GM12878 (cell line): Measurements from ENCODE around the gene ASH1L. TPM values are rescaled to one million over a fixed set of nuclear protein-coding genes. Genes with fewer than 3 reads are reported as not detected.
A peak's percentile ranks its signal among the peaks of the same experiment; 100 is the strongest.

Experiments used
- ATAC-seq: fragments of 200-7000 bp; cut with Tn5 transposase; 3 replicates; pipeline ENCODE4 v1.9.1; 2020; ENCODE audit warnings: mild to moderate bottlenecking, moderate library complexity
- BruUV-seq: library from RNA; stranded (reverse); fragments of 400-500 nt; replicated peaks from 2 replicates; lab custom pipeline; 2021; lab: Mats Ljungman, UMichigan
- CTCF ChIA-PET: fragments of 300-600 bp; sonication (Branson Sonifier 250); formaldehyde crosslinking; extraction: SDS; loops from one replicate; lab custom pipeline; 2021; ENCODE audit warnings: inconsistent platforms; lab: Yijun Ruan, JAX
- POLR2A ChIA-PET: fragments of 350-600 bp; formaldehyde crosslinking; extraction: SDS; loops from one replicate; lab custom pipeline; 2021; ENCODE audit warnings: inconsistent platforms; lab: Charles Lee
- RAD21 ChIA-PET: fragments of 300-600 bp; sonication (Branson Sonifier 250); formaldehyde crosslinking; loops from one replicate; lab custom pipeline; 2023; ENCODE audit warnings: antibody characterized with exemption; ENCODE audit not compliant: unreplicated experiment; lab: Charles Lee
- SMC1A ChIA-PET: fragments of 300-600 bp; sonication (Branson Sonifier 250); formaldehyde crosslinking; loops from one replicate; lab custom pipeline; 2023; ENCODE audit not compliant: unreplicated experiment, uncharacterized antibody; lab: Charles Lee
- DNase-seq: peaks from one replicate; pipeline ENCODE4 v3.0.0-alpha.2; 2011; ENCODE audit warnings: low read depth, low spot score
- FAIRE-seq: peaks from 3 replicates; lab custom pipeline; 2011; peaks lifted over from hg19 to GRCh38; lab: Jason Lieb, UNC
- H2AFZ ChIP-seq: 2 replicates; pipeline ENCODE4 v1.6.0; 2011; ENCODE audit warnings: low read depth, low read length, control low read depth; ENCODE audit not compliant: control insufficient read depth
- H3K27ac ChIP-seq: 2 replicates; pipeline ENCODE4 v1.5.1; 2011; ENCODE audit warnings: control low read depth; ENCODE audit not compliant: control insufficient read depth, insufficient read depth
- H3K27me3 ChIP-seq, 2 experiments: replicated peaks in 1 of 2; 2 replicates each; pipeline versions ENCODE4 v1.6.0 to v1.6.1; 2011; ENCODE audit warnings: low read length in 1 of 2; ENCODE audit not compliant: control insufficient read depth in 2 of 2, insufficient read depth in 2 of 2
- H3K36me3 ChIP-seq, 2 experiments: 2 replicates each; pipeline ENCODE4 v1.5.1; 2011; ENCODE audit warnings: low read length in 1 of 2; ENCODE audit not compliant: control insufficient read depth in 2 of 2, insufficient read depth in 2 of 2
- H3K4me1 ChIP-seq: 2 replicates; pipeline ENCODE4 v1.6.1; 2011; ENCODE audit warnings: mild to moderate bottlenecking, low read length, moderate library complexity, mixed read lengths; ENCODE audit not compliant: control insufficient read depth, insufficient read depth
- H3K4me2 ChIP-seq: 2 replicates; pipeline ENCODE4 v1.6.0; 2011; ENCODE audit warnings: control low read depth; ENCODE audit not compliant: control insufficient read depth, insufficient read depth
- H3K4me3 ChIP-seq: fragments of 200-600 bp; sonication (generic); 2 replicates; pipeline ENCODE4 v1.5.1; 2016
- H3K79me2 ChIP-seq: 2 replicates; pipeline ENCODE4 v1.6.0; 2011; ENCODE audit warnings: low read length; ENCODE audit not compliant: control insufficient read depth, insufficient read depth
- H3K9ac ChIP-seq: 2 replicates; pipeline ENCODE4 v1.8.0; 2011; ENCODE audit warnings: low read length, control low read depth, mixed read lengths; ENCODE audit not compliant: control insufficient read depth, insufficient read depth
- H3K9me3 ChIP-seq: replicated peaks from 3 replicates; pipeline ENCODE4 v1.5.1; 2011; ENCODE audit warnings: mild to moderate bottlenecking, low read length; ENCODE audit not compliant: control insufficient read depth, insufficient read depth
- H4K20me1 ChIP-seq: 2 replicates; pipeline ENCODE4 v1.6.0; 2011; ENCODE audit not compliant: control insufficient read depth, insufficient read depth
- CBFB ChIP-seq: IDR thresholded peaks from 2 replicates; pipeline ENCODE4 v1.6.1; 2016; ENCODE audit warnings: antibody characterized with exemption, low read depth
- CHD2 ChIP-seq: IDR thresholded peaks from 2 replicates; pipeline ENCODE4 v1.6.1; 2011; ENCODE audit warnings: low read depth, low read length, improper control_type of control experiment, borderline replicate concordance
- FOXK2 ChIP-seq: fragments of 450-650 bp; IDR thresholded peaks from 2 replicates; pipeline ENCODE4 v1.6.1; 2017; ENCODE audit warnings: mild to moderate bottlenecking, moderate library complexity
- IRF3 ChIP-seq: fragments of 450-650 bp; IDR thresholded peaks from 2 replicates; pipeline ENCODE4 v1.6.1; 2014; ENCODE audit warnings: mild to moderate bottlenecking
- NR2F1 ChIP-seq: fragments of 450-650 bp; conservative IDR thresholded peaks from 2 replicates; pipeline ENCODE4 v1.6.1; 2017; ENCODE audit warnings: mild to moderate bottlenecking
- POLR2AphosphoS2 ChIP-seq: IDR thresholded peaks from 2 replicates; pipeline ENCODE4 v1.6.1; 2011; ENCODE audit warnings: low read depth, mild to moderate bottlenecking, low read length, improper control_type of control experiment, moderate library complexity
- POLR2AphosphoS5 ChIP-seq: IDR thresholded peaks from 2 replicates; pipeline ENCODE4 v1.6.1; 2011; ENCODE audit warnings: mild to moderate bottlenecking, low read length, inconsistent platforms
- RBBP5 ChIP-seq: fragments of 200-600 bp; sonication (generic); conservative IDR thresholded peaks from 2 replicates; pipeline ENCODE4 v1.6.1; 2016
- SPI1 ChIP-seq: IDR thresholded peaks from 2 replicates; pipeline ENCODE4 v1.6.1; 2011; ENCODE audit warnings: low read depth, mild to moderate bottlenecking, low read length, moderate library complexity, borderline replicate concordance; ENCODE audit not compliant: insufficient read depth
- SUPT20H ChIP-seq: IDR thresholded peaks from 2 replicates; pipeline ENCODE4 v1.6.1; 2011; ENCODE audit warnings: low read depth, mild to moderate bottlenecking, low read length, moderate library complexity, borderline replicate concordance; ENCODE audit not compliant: control insufficient read depth
- TAF1 ChIP-seq: IDR thresholded peaks from 2 replicates; pipeline ENCODE4 v1.6.1; 2011; ENCODE audit warnings: mild to moderate bottlenecking, low read depth, low read length, borderline replicate concordance
- TCF3 ChIP-seq: IDR thresholded peaks from 2 replicates; pipeline ENCODE4 v1.6.1; 2012; ENCODE audit warnings: low read depth, mild to moderate bottlenecking, low read length, borderline replicate concordance; ENCODE audit not compliant: insufficient read depth
- ZBTB40 ChIP-seq: fragments of 450-650 bp; IDR thresholded peaks from 2 replicates; pipeline ENCODE4 v1.6.1; 2016; ENCODE audit warnings: mild to moderate bottlenecking, moderate library complexity, borderline replicate concordance
- ZNF217 ChIP-seq: fragments of 450-650 bp; IDR thresholded peaks from 2 replicates; pipeline ENCODE4 v1.6.1; 2017; ENCODE audit warnings: antibody characterized with exemption, mild to moderate bottlenecking
- WGBS: methylation state at CpG from one replicate; pipeline ENCODE4 v1.1.6; 2016; ENCODE audit warnings: low lambda C conversion rate; ENCODE audit not compliant: insufficient replicate concordance, insufficient coverage; ENCODE audit errors: missing lambda C conversion rate; 5-methylcytosine and 5-hydroxymethylcytosine counted together
- in situ Hi-C: fragments of 300-500 bp; cut with MboI; formaldehyde crosslinking; loops from 9 replicates; pipeline ENCODE4 v1.14.3; 2018; ENCODE audit warnings: mixed read lengths
- intact Hi-C: fragments of 100-400 bp; cut with micrococcal nuclease; formaldehyde crosslinking; loops from one replicate; pipeline ENCODE4 v1.14.2; 2022; ENCODE audit not compliant: unreplicated experiment
- polyA plus RNA-seq, 11 experiments: library from polyadenylated mRNA; depleted of rRNA in 4 of 11; unstranded in 6 of 11; stranded (reverse) in 5 of 11; fragments of >200 nt; fragmentation: Nextera tagmentation in 4 of 11; fragmentation: Illumina TruSeq in 1 of 11; extraction: Ambion mirVana in 4 of 11; extraction: Trizol in 1 of 11; gene quantifications; 1 replicate in 1 of 11; 2 replicates in 10 of 11; pipeline versions ENCODE4 v1.2.1 to v1.2.3, GENCODE V29; 2011 to 2016; ENCODE audit warnings: inconsistent platforms in 2 of 11, missing spikeins in 2 of 11, low read depth in 1 of 11
- total RNA-seq, 4 experiments: library from RNA; depleted of rRNA in 3 of 4; stranded (reverse); fragments of >200 nt in 3 of 4; fragmentation: Illumina TruSeq in 1 of 4; extraction: Trizol in 1 of 4; gene quantifications; 2 replicates each; pipeline versions ENCODE4 v1.2.1 to v1.2.3, GENCODE V29; 2013 to 2021
- TF ChIP-seq, protein P1 (sequence below): fragments of 450-650 bp; IDR thresholded peaks from 2 replicates; pipeline ENCODE4 v1.6.1; 2018; ENCODE audit warnings: borderline replicate concordance, mild to moderate bottlenecking; ENCODE audit not compliant: partially characterized antibody

The ASH1L gene
- total and polyA plus RNA-seq, 10 of the 15 experiments (the other 5 are each of a cell fraction or from before 2014, with no cell fraction given), result 1.7 to 23.9 (median 16.6) TPM

DNA sequence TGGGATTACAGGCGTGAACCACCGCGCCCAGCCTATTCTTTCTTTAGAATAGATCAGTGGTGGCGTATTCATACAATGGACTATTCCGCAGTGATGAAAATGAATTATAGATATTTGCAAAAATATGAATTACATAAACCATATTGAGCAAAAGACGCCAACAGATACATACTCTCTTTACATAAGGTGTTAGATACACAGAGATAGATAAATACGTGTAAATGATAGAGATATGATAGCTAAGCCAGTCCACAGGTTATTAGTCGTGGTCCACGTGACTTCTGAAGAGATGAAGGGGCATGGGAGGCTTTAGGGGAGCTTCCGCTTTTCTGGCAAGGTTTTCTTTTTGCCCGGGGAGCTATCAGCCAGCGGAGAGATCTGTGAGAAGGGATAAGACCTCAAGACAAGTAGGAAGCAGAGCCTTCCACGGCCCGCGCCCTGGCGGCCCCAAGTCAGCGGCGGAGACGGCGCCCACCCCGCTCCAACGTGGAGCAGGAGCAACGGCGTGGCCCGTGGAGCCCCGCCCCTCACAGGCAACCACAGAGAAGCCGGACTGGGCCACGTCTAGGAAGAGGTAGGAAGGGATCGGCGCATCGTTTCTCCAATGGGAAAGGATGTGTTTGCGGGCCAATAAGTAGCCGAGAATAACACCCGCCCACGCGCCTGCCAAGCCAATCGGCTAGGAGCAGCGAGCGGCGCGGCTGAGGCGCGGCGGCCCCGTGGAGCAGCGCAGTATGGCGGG lies 47.1 kb upstream of the ASH1L start, which contains the start of gene MSTO1:
TSS of gene MSTO1 (plus strand) at position 704 of the 742 bp plus-strand sequence. CDS start at position 735, 31 bp downstream.
- ChIA-PET SMC1A (interaction anchor here (0.6 to 1.5 kb wide), 3 partner anchors 32 to 716 kb away, joined by 3 to 4 read pairs (median 3); no protein-coding TSS in a partner anchor), POLR2A (interaction anchor here (0.6 kb wide), 1 partner anchor 257 kb away, joined by 3 read pairs; no protein-coding TSS in a partner anchor), RAD21 (no interaction called here), CTCF (interaction anchor here (0.6 to 1.5 kb wide), 4 partner anchors 249 to 457 kb away, joined by 3 to 5 read pairs (median 3); no protein-coding TSS in a partner anchor)
- H3K9me3 ChIP-seq, result no peaks in the 10 kb centered on the region
- in situ Hi-C loops (no loop called here), intact Hi-C loops (no loop called here)
- ATAC-seq (peak; percentile 99), DNase-seq (peak; percentile 83), FAIRE-seq (peak; percentile 96)
- H3K27me3 ChIP-seq, result no peaks in the 10 kb centered on the region
- peak within 1 kb of the TSS; percentile 71 for H3K4me3 ChIP-seq
- H3K27ac ChIP-seq, result peak within 1 kb of the TSS; percentile 73
- H3K4me1 ChIP-seq, result no peaks in the 10 kb centered on the region
- no peaks in the 10 kb centered on the region for H4K20me1 ChIP-seq
- peaks cover 6% of the 10 kb centered on the region for H3K79me2 ChIP-seq
- 4% methylated on average over 47 of the region's 47 CpGs for WGBS
- BruUV-seq, result TSS peak; percentile 99
- H3K36me3 ChIP-seq, result peaks cover 0 to 1% of the 10 kb centered on the region in 2 experiments; a peak in 3 of 4 replicates
- peak within 1 kb of the TSS; percentile 66 for H3K9ac ChIP-seq
- peak within 1 kb of the TSS; percentile 95 for H2AFZ ChIP-seq
- peak within 1 kb of the TSS; percentile 77 for H3K4me2 ChIP-seq
- TF ChIP-seq ZNF217 (no peak), TCF3 (no peak), SUPT20H (no peak), POLR2AphosphoS5 (peak; percentile 82), NR2F1 (0 out of 2 replicates have a peak, but pooled peaks have one; percentile 38), SPI1 (peak; percentile 41; the same call in 1 of the 2 replicates), CHD2 (peak; percentile 50; the same call in 1 of the 2 replicates), FOXK2 (no peak; the same call in 1 of the 2 replicates), IRF3 (peak; percentile 58; the same call in 1 of the 2 replicates), CBFB (peak; percentile 52; the same call in 1 of the 2 replicates), TAF1 (0 out of 2 replicates have a peak, but pooled peaks have one; percentile 18), ZBTB40 (peak; percentile 60; the same call in 1 of the 2 replicates), RBBP5 (no peak), POLR2AphosphoS2 (0 out of 2 replicates have a peak, but pooled peaks have one; percentile 42)
- TF ChIP-seq, protein P1, sequence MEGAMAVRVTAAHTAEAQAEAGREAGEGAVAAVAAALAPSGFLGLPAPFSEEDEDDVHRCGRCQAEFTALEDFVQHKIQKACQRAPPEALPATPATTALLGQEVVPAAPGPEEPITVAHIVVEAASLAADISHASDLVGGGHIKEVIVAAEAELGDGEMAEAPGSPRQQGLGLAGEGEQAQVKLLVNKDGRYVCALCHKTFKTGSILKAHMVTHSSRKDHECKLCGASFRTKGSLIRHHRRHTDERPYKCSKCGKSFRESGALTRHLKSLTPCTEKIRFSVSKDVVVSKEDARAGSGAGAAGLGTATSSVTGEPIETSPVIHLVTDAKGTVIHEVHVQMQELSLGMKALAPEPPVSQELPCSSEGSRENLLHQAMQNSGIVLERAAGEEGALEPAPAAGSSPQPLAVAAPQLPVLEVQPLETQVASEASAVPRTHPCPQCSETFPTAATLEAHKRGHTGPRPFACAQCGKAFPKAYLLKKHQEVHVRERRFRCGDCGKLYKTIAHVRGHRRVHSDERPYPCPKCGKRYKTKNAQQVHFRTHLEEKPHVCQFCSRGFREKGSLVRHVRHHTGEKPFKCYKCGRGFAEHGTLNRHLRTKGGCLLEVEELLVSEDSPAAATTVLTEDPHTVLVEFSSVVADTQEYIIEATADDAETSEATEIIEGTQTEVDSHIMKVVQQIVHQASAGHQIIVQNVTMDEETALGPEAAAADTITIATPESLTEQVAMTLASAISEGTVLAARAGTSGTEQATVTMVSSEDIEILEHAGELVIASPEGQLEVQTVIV, result no peak
